B cell (primary cell): Measurements from ENCODE around the gene RNF157.

Experiments used
- CTCF ChIP-seq: fragments of 200-600 bp; IDR thresholded peaks from one replicate; pipeline ENCODE4 v1.8.0; 2022; ENCODE audit warnings: antibody characterized with exemption, mild to moderate bottlenecking
- EZH2 ChIP-seq: IDR thresholded peaks from 2 replicates; pipeline ENCODE4 v1.6.1; 2012; ENCODE audit warnings: borderline replicate concordance, low read depth, mild to moderate bottlenecking, moderate library complexity, low read length; ENCODE audit not compliant: insufficient read depth, poor library complexity, severe bottlenecking

- TF ChIP-seq CTCF (no peak), EZH2 (no peak)
Observed at GRCh38 chr17:76193591-76193990, 46.7 kb downstream of the RNF157 start.
